Measurements from ENCODE around the gene AKT3.

AKT3 gene

GRCh38 chr1:243475966-243476365 lies 374.1 kb downstream of the AKT3 start:
- DNase-seq (ENCODE audit: low read depth): peak; percentile 46
- H3K4me3 ChIP-seq (ENCODE audit: control insufficient read depth, low read depth, low read length): no peak overlapping the region
- TF ChIP-seq CTCF (conservative IDR thresholded peaks at IDR 0.05; ENCODE audit: control insufficient read depth, insufficient read depth, low read depth, low read length): peak; percentile 14

GRCh38 chr1:243474906-243475305 lies 375.1 kb downstream of the AKT3 start:
- no peak for TF ChIP-seq CTCF (conservative IDR thresholded peaks at IDR 0.05; ENCODE audit: control insufficient read depth, insufficient read depth, low read depth, low read length)
- no peak overlapping the region for H3K4me3 ChIP-seq (ENCODE audit: control insufficient read depth, low read depth, low read length)
- no peak for DNase-seq (ENCODE audit: low read depth)

- DNase-seq (ENCODE audit: low read depth): no peak
- no peak overlapping the region for H3K4me3 ChIP-seq (ENCODE audit: control insufficient read depth, low read depth, low read length)
- no peak for TF ChIP-seq CTCF (conservative IDR thresholded peaks at IDR 0.05; ENCODE audit: control insufficient read depth, insufficient read depth, low read depth, low read length)
Observed at GRCh38 chr1:243474136-243474881, 375.7 kb downstream of the AKT3 start.

GRCh38 chr1:243473227-243474135 lies 376.6 kb downstream of the AKT3 start:
- no peak for TF ChIP-seq CTCF (conservative IDR thresholded peaks at IDR 0.05; ENCODE audit: control insufficient read depth, insufficient read depth, low read depth, low read length)
- H3K4me3 ChIP-seq (ENCODE audit: control insufficient read depth, low read depth, low read length): peak overlapping the region; percentile 48
- DNase-seq (ENCODE audit: low read depth): peak; percentile 59

GRCh38 chr1:243471754-243472745 lies 378.0 kb downstream of the AKT3 start:
- no peak overlapping the region for H3K4me3 ChIP-seq (ENCODE audit: control insufficient read depth, low read depth, low read length)
- TF ChIP-seq CTCF (conservative IDR thresholded peaks at IDR 0.05; ENCODE audit: control insufficient read depth, insufficient read depth, low read depth, low read length): no peak
- peak; percentile 46 for DNase-seq (ENCODE audit: low read depth)

Measured in fibroblast of mammary gland (primary cell).